G401.6 (cell line): Measurements from ENCODE around the gene PELI1.

Source experiments
- FAIRE-seq: peaks from 2 replicates; lab custom pipeline; 2012; peaks lifted over from hg19 to GRCh38; lab: Jason Lieb, UNC

PELI1 gene

GRCh38 chr2:64153811-64154210, 9.6 kb upstream of the PELI1 start:
- FAIRE-seq = no peak

- FAIRE-seq = no peak
Observed at GRCh38 chr2:64151476-64151875, 7.3 kb upstream of the PELI1 start.

GRCh38 chr2:64145714-64146113, 1.5 kb upstream of the PELI1 start:
- no peak for FAIRE-seq

GRCh38 chr2:64145119-64145518, 899 bp upstream of the PELI1 start:
- no peak for FAIRE-seq

GRCh38 chr2:64143169-64144056, 807 bp downstream of the PELI1 start:
- FAIRE-seq = no peak

- FAIRE-seq = no peak
Observed at GRCh38 chr2:64142741-64143168, 1.5 kb downstream of the PELI1 start.

GRCh38 chr2:64141674-64142405, 2.4 kb downstream of the PELI1 start:
- peak; percentile 8 for FAIRE-seq

GRCh38 chr2:64140665-64141200, 3.5 kb downstream of the PELI1 start:
- FAIRE-seq = no peak

- no peak for FAIRE-seq
Observed at GRCh38 chr2:64139956-64140355, 4.3 kb downstream of the PELI1 start.

- FAIRE-seq = no peak
Observed at GRCh38 chr2:64137996-64138395, 6.2 kb downstream of the PELI1 start.

- FAIRE-seq = no peak
Observed at GRCh38 chr2:64137567-64137966, 6.7 kb downstream of the PELI1 start.

GRCh38 chr2:64135421-64135820, 8.8 kb downstream of the PELI1 start:
- FAIRE-seq = no peak

- FAIRE-seq = no peak
Observed at GRCh38 chr2:64134813-64135212, 9.4 kb downstream of the PELI1 start.

- FAIRE-seq = no peak
Observed at GRCh38 chr2:64133828-64134227, 10.4 kb downstream of the PELI1 start.

GRCh38 chr2:64133354-64133753, 10.9 kb downstream of the PELI1 start:
- no peak for FAIRE-seq

GRCh38 chr2:64130333-64130732, 13.9 kb downstream of the PELI1 start:
- no peak for FAIRE-seq

- FAIRE-seq = no peak
Observed at GRCh38 chr2:64128943-64129391, 15.3 kb downstream of the PELI1 start.

GRCh38 chr2:64128406-64128805, 15.8 kb downstream of the PELI1 start:
- no peak for FAIRE-seq

- FAIRE-seq = no peak
Observed at GRCh38 chr2:64127119-64127518, 17.1 kb downstream of the PELI1 start.

GRCh38 chr2:64126601-64127000, 17.6 kb downstream of the PELI1 start:
- no peak for FAIRE-seq

- no peak for FAIRE-seq
Observed at GRCh38 chr2:64124571-64124970, 19.6 kb downstream of the PELI1 start.

GRCh38 chr2:64124168-64124567, 20.1 kb downstream of the PELI1 start:
- no peak for FAIRE-seq

GRCh38 chr2:64123740-64124139, 20.5 kb downstream of the PELI1 start:
- no peak for FAIRE-seq
